CD14-positive monocyte (primary cell): ENCODE data around the gene TRMU. TPM values are rescaled to one million over a fixed set of nuclear protein-coding genes. Genes with fewer than 3 reads are reported as not detected.

Experiments used
- DNase-seq, 3 donors: peaks; one replicate each; pipeline ENCODE4 v3.0.0-alpha.2; 2011 to 2022
- H2AFZ ChIP-seq: 2 replicates; pipeline ENCODE4 v1.6.0; 2012; ENCODE audit warnings: mild to moderate bottlenecking, low read depth, low read length, inconsistent platforms; ENCODE audit not compliant: insufficient read depth, poor library complexity, severe bottlenecking
- H3K27ac ChIP-seq, 2 donors: 1 replicate in 1 of 2; 2 replicates in 1 of 2; pipeline ENCODE4 v1.5.1; 2012 to 2013; ENCODE audit warnings: low read length in 2 of 2, control low read depth in 1 of 2, inconsistent platforms in 1 of 2, low read depth in 1 of 2, mild to moderate bottlenecking in 1 of 2
- H3K27me3 ChIP-seq, 2 donors: one replicate each; pipeline versions ENCODE4 v1.6.0 to v1.6.1; 2011 to 2013; ENCODE audit warnings: low read length in 2 of 2; ENCODE audit not compliant: control insufficient read depth in 2 of 2, insufficient read depth in 2 of 2
- H3K36me3 ChIP-seq, 2 donors: replicated peaks in 1 of 2; 1 replicate in 1 of 2; 2 replicates in 1 of 2; pipeline versions ENCODE4 v1.5.1 to v1.6.1; 2012 to 2013; ENCODE audit warnings: low read length in 2 of 2, control low read depth in 1 of 2, inconsistent platforms in 1 of 2, mild to moderate bottlenecking in 1 of 2; ENCODE audit not compliant: insufficient read depth in 2 of 2, control insufficient read depth in 1 of 2
- H3K4me1 ChIP-seq, 2 donors: 1 replicate in 1 of 2; 2 replicates in 1 of 2; pipeline versions ENCODE4 v1.5.1 to v1.6.1; 2012 to 2013; ENCODE audit warnings: low read length in 2 of 2, control low read depth in 1 of 2, inconsistent platforms in 1 of 2, mild to moderate bottlenecking in 1 of 2, moderate library complexity in 1 of 2; ENCODE audit not compliant: insufficient read depth in 2 of 2, control insufficient read depth in 1 of 2
- H3K4me2 ChIP-seq: replicated peaks from 2 replicates; pipeline ENCODE3; 2012; ENCODE audit warnings: low read length, moderate library complexity, mild to moderate bottlenecking; ENCODE audit not compliant: poor library complexity, severe bottlenecking; ENCODE audit errors: extremely low read depth
- H3K4me3 ChIP-seq, 3 experiments: fragments of 200-600 bp in 1 of 3; sonication (generic) in 1 of 3; replicated peaks in 1 of 3; 1 replicate in 2 of 3; 2 replicates in 1 of 3; pipeline ENCODE4 v1.5.1; 2011 to 2013; ENCODE audit warnings: low read length in 3 of 3, mild to moderate bottlenecking in 3 of 3, control low read depth in 2 of 3, low read depth in 2 of 3, inconsistent platforms in 1 of 3, moderate library complexity in 1 of 3
- H3K79me2 ChIP-seq: 2 replicates; pipeline ENCODE4 v1.6.0; 2012; ENCODE audit warnings: mild to moderate bottlenecking, control low read depth, inconsistent platforms, low read length, moderate library complexity; ENCODE audit not compliant: insufficient read depth
- H3K9ac ChIP-seq: 2 replicates; pipeline ENCODE4 v1.6.0; 2017; ENCODE audit warnings: low read length, mild to moderate bottlenecking; ENCODE audit not compliant: insufficient read depth, poor library complexity, severe bottlenecking
- H3K9me3 ChIP-seq, 2 donors: replicated peaks in 1 of 2; 1 replicate in 1 of 2; 2 replicates in 1 of 2; pipeline versions ENCODE4 v1.5.1 to v1.6.1; 2012 to 2013; ENCODE audit warnings: low read length in 2 of 2, control low read depth in 1 of 2; ENCODE audit not compliant: control insufficient read depth in 1 of 2, insufficient read depth in 1 of 2
- H4K20me1 ChIP-seq: 2 replicates; pipeline ENCODE4 v1.6.0; 2012; ENCODE audit warnings: mild to moderate bottlenecking, low read length, control low read depth, moderate library complexity; ENCODE audit not compliant: insufficient read depth
- H3K27ac Mint-ChIP-seq, 7 donors: one replicate each; pipeline ENCODE4 v1.8.0; 2020; ENCODE audit warnings: mild to moderate bottlenecking in 7 of 7, mixed read lengths in 7 of 7, moderate library complexity in 6 of 7, inconsistent platforms in 2 of 7
- H3K27me3 Mint-ChIP-seq, 3 donors: one replicate each; pipeline ENCODE4 v1.8.0; 2021 to 2022; ENCODE audit warnings: low read depth in 3 of 3, mild to moderate bottlenecking in 3 of 3, mixed read lengths in 3 of 3, moderate library complexity in 3 of 3, inconsistent platforms in 1 of 3
- H3K36me3 Mint-ChIP-seq, 2 donors: one replicate each; pipeline ENCODE4 v1.8.0; 2020; ENCODE audit warnings: mixed read lengths in 2 of 2, inconsistent platforms in 1 of 2, mild to moderate bottlenecking in 1 of 2
- H3K4me1 Mint-ChIP-seq: one replicate; pipeline ENCODE4 v1.8.0; 2020; ENCODE audit warnings: mild to moderate bottlenecking, mixed read lengths
- H3K4me3 Mint-ChIP-seq, 2 donors: one replicate each; pipeline ENCODE4 v1.8.0; 2020; ENCODE audit warnings: mild to moderate bottlenecking in 2 of 2, mixed read lengths in 2 of 2, moderate library complexity in 1 of 2
- H3K9me3 Mint-ChIP-seq, 7 donors: one replicate each; pipeline ENCODE4 v1.8.0; 2020 to 2022; ENCODE audit warnings: mixed read lengths in 7 of 7, mild to moderate bottlenecking in 6 of 7, moderate library complexity in 6 of 7, inconsistent platforms in 2 of 7
- CTCF ChIP-seq: fragments of 200-600 bp; IDR thresholded peaks from one replicate; pipeline ENCODE4 v1.8.0; 2022; ENCODE audit warnings: antibody characterized with exemption, mild to moderate bottlenecking
- WGBS: methylation state at CpG from one replicate; pipeline ENCODE4 v1.1.5; 2013; ENCODE audit warnings: missing lambda C conversion rate; ENCODE audit not compliant: insufficient coverage; 5-methylcytosine and 5-hydroxymethylcytosine counted together
- intact Hi-C, 2 donors: fragments of 100-400 bp; cut with micrococcal nuclease; formaldehyde crosslinking; loops; one replicate each; pipeline versions ENCODE4 v1.15.0 to v1.15.1; 2023
- polyA plus RNA-seq, 3 donors: library from polyadenylated mRNA; depleted of rRNA in 1 of 3; unstranded in 2 of 3; stranded (reverse) in 1 of 3; fragments of 300-500 nt in 2 of 3; fragments of >200 nt in 1 of 3; fragmentation: Illumina TruSeq in 2 of 3; gene quantifications; 1 replicate in 2 of 3; 2 replicates in 1 of 3; pipeline ENCODE4 v1.2.3, GENCODE V29; 2012 to 2021

The TRMU gene
- polyA plus RNA-seq, 3 donors: 4.7 to 32.9 (median 5.6) TPM

- DNase-seq: no peak
- Histone ChIP-seq H3K79me2 (no peaks in the 10 kb centered on the region), H4K20me1 (no peaks in the 10 kb centered on the region), H3K4me3 (peak overlapping the region in 1 of 3 experiments; percentile 68), H3K9ac (peak overlapping the region; percentile 59), H3K27me3 (no peaks in the 10 kb centered on the region), H3K4me2 (peak overlapping the region; percentile 73), H2AFZ (no peak overlapping the region), H3K9me3 (peaks cover 0 to 9% of the 10 kb centered on the region in 2 donors), H3K4me1 (peaks cover 31 to 36% of the 10 kb centered on the region in 2 donors), H3K27ac (no peak overlapping the region), H3K36me3 (peaks cover 30 to 56% of the 10 kb centered on the region in 2 donors)
- H3K27me3 Mint-ChIP-seq: peaks cover 0 to 1% (median 1%) of the 10 kb centered on the region in 3 donors
- WGBS: 91% methylated on average over 5 of the region's 7 CpGs
- H3K36me3 Mint-ChIP-seq: peaks cover 61 to 71% of the 10 kb centered on the region in 2 donors
- intact Hi-C loops: no loop called here
- TF ChIP-seq CTCF: no peak
- peaks cover 5 to 11% (median 8%) of the 10 kb centered on the region in 7 donors for H3K9me3 Mint-ChIP-seq
- no peak overlapping the region for H3K4me3 Mint-ChIP-seq
- peak overlapping the region in 1 of 7 donors; percentile 24 for H3K27ac Mint-ChIP-seq
- peaks cover 34% of the 10 kb centered on the region for H3K4me1 Mint-ChIP-seq
Measured at GRCh38 chr22:46288846-46289243, 46.7 kb upstream of the TRMU start.

GRCh38 chr22:46289244-46289891, 46.1 kb upstream of the TRMU start:
- H3K9me3 ChIP-seq: peaks cover 0 to 9% of the 10 kb centered on the region in 2 donors
- H2AFZ ChIP-seq: no peak overlapping the region
- Mint-ChIP-seq H3K36me3 (peaks cover 56 to 66% of the 10 kb centered on the region in 2 donors), H3K27me3 (peaks cover 0 to 1% (median 1%) of the 10 kb centered on the region in 3 donors), H3K27ac (peak overlapping the region in 1 of 7 donors; percentile 15), H3K4me3 (no peak overlapping the region), H3K9me3 (peaks cover 5 to 11% (median 8%) of the 10 kb centered on the region in 7 donors), H3K4me1 (peaks cover 36% of the 10 kb centered on the region)
- H3K4me2 ChIP-seq: no peak overlapping the region
- TF ChIP-seq CTCF: no peak
- no peak overlapping the region for H3K9ac ChIP-seq
- H3K4me3 ChIP-seq: no peak overlapping the region
- peaks cover 32 to 39% of the 10 kb centered on the region in 2 donors for H3K4me1 ChIP-seq
- intact Hi-C loops: no loop called here
- H3K79me2 ChIP-seq: no peaks in the 10 kb centered on the region
- no peak for DNase-seq
- H4K20me1 ChIP-seq: no peaks in the 10 kb centered on the region
- H3K27ac ChIP-seq: no peak overlapping the region
- H3K27me3 ChIP-seq: no peaks in the 10 kb centered on the region
- 94% methylated on average over 31 of the region's 33 CpGs for WGBS
- peaks cover 24 to 50% of the 10 kb centered on the region in 2 donors for H3K36me3 ChIP-seq
